Progenitor cell of endocrine pancreas (in vitro differentiated cells): ENCODE results near the gene TMEM214. TPM values are rescaled to one million over a fixed set of nuclear protein-coding genes. Genes with fewer than 3 reads are reported as not detected.
A peak's percentile ranks its signal among the peaks of the same experiment; 100 is the strongest.

Experiments
- DNase-seq: peaks from one replicate; pipeline ENCODE4 v3.0.0; 2021; ENCODE audit warnings: low spot score; ENCODE audit not compliant: unreplicated experiment
- H3K27ac Mint-ChIP-seq: 2 replicates; pipeline ENCODE4 v1.8.0; 2021; ENCODE audit warnings: mild to moderate bottlenecking, moderate library complexity, mixed read lengths
- H3K27me3 Mint-ChIP-seq: 2 replicates; pipeline ENCODE4 v1.8.0; 2021; ENCODE audit warnings: mixed read lengths
- H3K36me3 Mint-ChIP-seq: 2 replicates; pipeline ENCODE4 v1.8.0; 2022; ENCODE audit warnings: mixed read lengths; ENCODE audit not compliant: insufficient read depth
- H3K4me1 Mint-ChIP-seq: 2 replicates; pipeline ENCODE4 v1.8.0; 2021; ENCODE audit warnings: low read depth, mixed read lengths
- H3K4me3 Mint-ChIP-seq: 2 replicates; pipeline ENCODE4 v1.8.0; 2021; ENCODE audit warnings: low read depth, mild to moderate bottlenecking, moderate library complexity, mixed read lengths
- H3K9me3 Mint-ChIP-seq: 2 replicates; pipeline ENCODE4 v1.8.0; 2021; ENCODE audit warnings: low read depth, mixed read lengths
- total RNA-seq: library from RNA; stranded (reverse); gene quantifications from 2 replicates; pipeline ENCODE4 v1.2.1, GENCODE V29; 2021
- TF ChIP-seq, protein P1 (sequence below): fragments of 200-600 bp; sonication (generic); IDR thresholded peaks from one replicate; pipeline ENCODE4 v1.5.0; 2021; ENCODE audit warnings: antibody characterized with exemption, mild to moderate bottlenecking; ENCODE audit not compliant: unreplicated experiment

TMEM214 gene
- total RNA-seq, 1 donor from 2014 or later = 55.2 TPM

DNA sequence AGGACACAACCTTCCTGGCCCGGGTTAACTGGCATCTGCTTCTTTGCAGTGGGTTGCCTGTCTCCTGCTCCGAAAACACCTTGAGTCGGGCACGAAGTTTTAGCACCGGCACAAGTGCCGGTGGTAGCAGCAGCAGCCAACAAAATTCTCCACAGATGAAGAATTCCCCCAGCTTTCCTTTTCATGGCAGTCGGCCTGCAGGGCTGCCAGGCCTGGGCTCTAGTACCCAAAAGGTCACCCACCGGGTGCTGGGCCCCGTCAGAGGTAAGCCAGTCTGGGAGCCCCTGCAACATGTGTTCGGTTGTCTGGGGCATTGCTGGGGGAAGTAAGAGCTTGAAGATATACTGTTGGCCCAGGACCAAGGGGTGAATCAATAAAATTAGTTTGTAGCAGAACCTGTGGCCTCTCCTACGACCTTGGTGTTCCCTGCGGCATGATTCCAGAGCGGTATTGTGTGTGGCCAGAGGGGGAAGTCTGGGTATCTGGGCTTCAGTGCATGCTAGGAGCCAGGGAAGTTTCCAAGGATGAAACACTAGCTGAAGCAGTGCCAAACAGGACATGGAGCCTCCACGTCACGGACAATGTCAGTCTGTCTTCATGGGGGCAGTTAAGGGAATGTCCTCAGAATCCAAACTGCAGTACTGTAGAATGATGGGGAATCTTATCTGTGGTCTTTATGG lies 26.5 kb downstream of the TMEM214 start:
- TF ChIP-seq, protein P1, sequence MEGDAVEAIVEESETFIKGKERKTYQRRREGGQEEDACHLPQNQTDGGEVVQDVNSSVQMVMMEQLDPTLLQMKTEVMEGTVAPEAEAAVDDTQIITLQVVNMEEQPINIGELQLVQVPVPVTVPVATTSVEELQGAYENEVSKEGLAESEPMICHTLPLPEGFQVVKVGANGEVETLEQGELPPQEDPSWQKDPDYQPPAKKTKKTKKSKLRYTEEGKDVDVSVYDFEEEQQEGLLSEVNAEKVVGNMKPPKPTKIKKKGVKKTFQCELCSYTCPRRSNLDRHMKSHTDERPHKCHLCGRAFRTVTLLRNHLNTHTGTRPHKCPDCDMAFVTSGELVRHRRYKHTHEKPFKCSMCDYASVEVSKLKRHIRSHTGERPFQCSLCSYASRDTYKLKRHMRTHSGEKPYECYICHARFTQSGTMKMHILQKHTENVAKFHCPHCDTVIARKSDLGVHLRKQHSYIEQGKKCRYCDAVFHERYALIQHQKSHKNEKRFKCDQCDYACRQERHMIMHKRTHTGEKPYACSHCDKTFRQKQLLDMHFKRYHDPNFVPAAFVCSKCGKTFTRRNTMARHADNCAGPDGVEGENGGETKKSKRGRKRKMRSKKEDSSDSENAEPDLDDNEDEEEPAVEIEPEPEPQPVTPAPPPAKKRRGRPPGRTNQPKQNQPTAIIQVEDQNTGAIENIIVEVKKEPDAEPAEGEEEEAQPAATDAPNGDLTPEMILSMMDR = no peak
- Mint-ChIP-seq H3K27me3 (no peaks in the 10 kb centered on the region), H3K4me1 (no peaks in the 10 kb centered on the region), H3K4me3 (no peak overlapping the region), H3K36me3 (peaks cover 14% of the 10 kb centered on the region), H3K9me3 (no peaks in the 10 kb centered on the region), H3K27ac (no peak overlapping the region)
- DNase-seq = no peak

DNA sequence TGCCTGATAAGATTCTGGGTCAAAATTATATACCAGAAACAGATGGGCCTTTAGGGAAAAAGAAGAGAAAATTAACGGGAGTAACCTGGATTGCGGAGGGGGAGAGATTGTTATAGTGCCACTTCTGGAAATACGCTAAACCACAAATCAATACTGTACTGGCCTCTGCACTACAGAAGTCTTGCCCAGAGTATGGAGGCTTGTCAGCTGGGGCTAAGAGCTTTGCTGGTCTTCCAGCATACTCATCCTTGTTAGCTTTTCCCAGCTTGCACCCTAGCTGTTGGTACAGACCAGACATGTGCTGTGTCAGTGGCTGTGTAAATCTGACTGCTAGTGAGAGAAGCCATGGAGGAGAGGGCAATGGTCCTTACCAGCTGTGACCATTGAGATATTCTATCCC lies 27.6 kb downstream of the TMEM214 start:
- Mint-ChIP-seq H3K27ac (no peak overlapping the region), H3K4me1 (no peaks in the 10 kb centered on the region), H3K9me3 (no peaks in the 10 kb centered on the region), H3K36me3 (peaks cover 10% of the 10 kb centered on the region), H3K4me3 (no peak overlapping the region), H3K27me3 (no peaks in the 10 kb centered on the region)
- no peak for DNase-seq
- TF ChIP-seq, protein P1 = no peak

DNA sequence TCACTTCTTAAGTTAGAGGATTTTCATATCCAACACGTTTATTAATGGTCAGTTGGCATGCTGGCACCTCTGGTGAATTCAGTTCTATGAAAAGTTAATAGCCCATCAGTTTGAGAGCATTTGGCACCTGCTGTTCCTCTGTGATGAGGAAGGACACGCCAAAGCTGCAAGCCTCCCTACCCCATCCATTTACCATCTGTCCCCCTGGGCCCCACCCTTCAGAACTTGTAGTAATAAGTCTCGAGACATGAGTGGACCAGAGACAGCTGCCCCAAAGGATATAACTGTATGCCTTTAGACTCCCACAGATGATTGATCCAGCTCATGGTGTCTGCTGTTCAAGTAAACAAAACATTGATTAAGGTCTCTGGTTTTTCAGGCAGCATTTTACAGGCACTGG lies 32.4 kb downstream of the TMEM214 start:
- DNase-seq = no peak
- Mint-ChIP-seq H3K27me3 (no peaks in the 10 kb centered on the region), H3K4me1 (peaks cover 2% of the 10 kb centered on the region), H3K27ac (no peak overlapping the region), H3K4me3 (no peak overlapping the region), H3K9me3 (no peaks in the 10 kb centered on the region), H3K36me3 (peaks cover 17% of the 10 kb centered on the region)
- TF ChIP-seq, protein P1 = no peak

DNA sequence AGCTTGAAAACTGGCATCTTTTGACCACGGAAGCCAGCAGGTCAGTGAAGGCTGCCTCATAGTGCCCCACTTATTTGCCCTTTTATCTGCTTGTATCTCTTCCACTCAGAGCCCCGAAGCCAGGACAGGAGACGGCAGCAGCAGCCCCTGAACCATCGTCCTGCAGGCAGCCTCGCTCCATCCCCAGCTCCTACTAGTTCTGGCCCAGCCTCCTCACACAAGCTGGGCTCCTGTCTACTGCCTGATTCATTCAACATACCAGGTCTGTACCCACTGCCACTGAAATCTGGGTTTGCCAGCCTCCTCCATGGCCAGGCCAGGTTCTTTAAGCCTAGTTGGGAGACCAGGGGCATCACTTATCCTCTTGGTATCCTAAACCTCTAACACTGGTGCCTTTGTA lies 34.6 kb downstream of the TMEM214 start:
- H3K9me3 Mint-ChIP-seq = no peaks in the 10 kb centered on the region
- peaks cover 12% of the 10 kb centered on the region for H3K4me1 Mint-ChIP-seq
- TF ChIP-seq, protein P1 = no peak
- no peaks in the 10 kb centered on the region for H3K27me3 Mint-ChIP-seq
- no peak overlapping the region for H3K4me3 Mint-ChIP-seq
- peak overlapping the region; percentile 62 for H3K27ac Mint-ChIP-seq
- no peak for DNase-seq
- peaks cover 15% of the 10 kb centered on the region for H3K36me3 Mint-ChIP-seq

DNA sequence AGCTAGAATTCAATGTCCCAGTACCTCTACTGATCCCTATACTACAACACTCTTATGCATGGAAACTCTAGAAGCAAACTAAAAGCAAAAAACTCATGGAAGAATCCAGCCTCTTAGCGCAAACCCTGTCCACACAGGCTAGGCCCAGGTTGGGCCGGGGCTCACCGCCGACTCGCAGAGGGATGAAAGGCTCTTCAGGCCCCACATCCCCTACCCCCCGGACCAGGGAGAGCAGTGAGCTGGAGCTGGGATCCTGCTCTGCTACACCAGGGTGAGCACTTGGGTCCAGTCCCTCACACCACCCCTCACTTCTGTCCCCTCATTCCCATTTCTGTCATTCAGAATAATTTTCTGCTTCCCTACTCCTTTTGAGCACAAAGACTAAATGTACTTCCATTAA lies 36.7 kb downstream of the TMEM214 start:
- Mint-ChIP-seq H3K27ac (no peak overlapping the region), H3K4me3 (peak overlapping the region; percentile 97), H3K36me3 (peaks cover 12% of the 10 kb centered on the region)

More for the DNA sequence above, 36.7 kb downstream of the TMEM214 start:
- Mint-ChIP-seq H3K9me3 (no peaks in the 10 kb centered on the region), H3K27me3 (peaks cover 4% of the 10 kb centered on the region), H3K4me1 (peaks cover 12% of the 10 kb centered on the region)
- no peak for DNase-seq
- TF ChIP-seq, protein P1 = no peak
